HL-60/S4 (cell line): Measurements from ENCODE around the gene POU2AF1.

Experiments
- in situ Hi-C: fragments of 300-500 bp; cut with MboI; formaldehyde crosslinking; loops from 2 replicates; pipeline ENCODE4 v1.14.3; 2022; ENCODE audit warnings: low sequenced_read_pairs

POU2AF1 gene

GRCh38 chr11:111349191-111349695, 29.8 kb downstream of the POU2AF1 start:
- in situ Hi-C loops: no loop called here

- in situ Hi-C loops: no loop called here
Measured at GRCh38 chr11:111348147-111348546, 30.9 kb downstream of the POU2AF1 start.

- in situ Hi-C loops: no loop called here
Measured at GRCh38 chr11:111347723-111348115, 31.4 kb downstream of the POU2AF1 start.

GRCh38 chr11:111347002-111347722, 31.9 kb downstream of the POU2AF1 start:
- in situ Hi-C loops: no loop called here

- in situ Hi-C loops: no loop called here
Measured at GRCh38 chr11:111344032-111344431, 35.0 kb downstream of the POU2AF1 start.

- in situ Hi-C loops: no loop called here
Measured at GRCh38 chr11:111342329-111342728, 36.7 kb downstream of the POU2AF1 start.

- in situ Hi-C loops: no loop called here
Measured at GRCh38 chr11:111339758-111340388, 39.2 kb downstream of the POU2AF1 start.

- in situ Hi-C loops: no loop called here
Measured at GRCh38 chr11:111336582-111337256, 42.4 kb downstream of the POU2AF1 start.

- in situ Hi-C loops: no loop called here
Measured at GRCh38 chr11:111336062-111336461, 43.0 kb downstream of the POU2AF1 start.

- in situ Hi-C loops: no loop called here
Measured at GRCh38 chr11:111335549-111335948, 43.5 kb downstream of the POU2AF1 start.

GRCh38 chr11:111334532-111335502, 44.3 kb downstream of the POU2AF1 start:
- in situ Hi-C loops: no loop called here

- in situ Hi-C loops: no loop called here
Measured at GRCh38 chr11:111331711-111332479, 47.2 kb downstream of the POU2AF1 start.

- in situ Hi-C loops: no loop called here
Measured at GRCh38 chr11:111330234-111330893, 48.7 kb downstream of the POU2AF1 start.

GRCh38 chr11:111329306-111330204, 49.5 kb downstream of the POU2AF1 start:
- in situ Hi-C loops: no loop called here

- in situ Hi-C loops: no loop called here
Measured at GRCh38 chr11:111327908-111328624, 51.0 kb downstream of the POU2AF1 start.

- in situ Hi-C loops: no loop called here
Measured at GRCh38 chr11:111326824-111327223, 52.3 kb downstream of the POU2AF1 start.

- in situ Hi-C loops: no loop called here
Measured at GRCh38 chr11:111325259-111325658, 53.8 kb downstream of the POU2AF1 start.

- in situ Hi-C loops: no loop called here
Measured at GRCh38 chr11:111324277-111324720, 54.8 kb downstream of the POU2AF1 start.
